B cell (primary cell): ENCODE results near the gene SLN. TPM values are rescaled to one million over a fixed set of nuclear protein-coding genes. Genes with fewer than 3 reads are reported as not detected.

Experiments used
- ATAC-seq: fragments of 200-7000 bp; cut with Tn5 transposase; one replicate; pipeline ENCODE4 v1.10.0; 2021; ENCODE audit warnings: low read depth, mild to moderate bottlenecking, moderate number of reproducible peaks, moderate library complexity
- CTCF ChIA-PET: fragments of 350-600 bp; sonication (Branson Sonifier 250); formaldehyde crosslinking; loops from one replicate; lab custom pipeline; 2021; ENCODE audit warnings: antibody characterized with exemption, inconsistent platforms; lab: Charles Lee
- POLR2A ChIA-PET: fragments of 350-600 bp; sonication (Branson Sonifier 250); formaldehyde crosslinking; loops from one replicate; lab custom pipeline; 2021; ENCODE audit warnings: antibody characterized with exemption; lab: Charles Lee
- DNase-seq: peaks from one replicate; pipeline ENCODE4 v3.0.0; 2013
- H2AFZ ChIP-seq: 2 replicates; pipeline ENCODE4 v1.6.1; 2012; ENCODE audit warnings: mild to moderate bottlenecking, low read depth, low read length; ENCODE audit not compliant: insufficient read depth, poor library complexity, severe bottlenecking
- H3K27ac ChIP-seq, 2 donors: 1 replicate in 1 of 2; 2 replicates in 1 of 2; pipeline ENCODE4 v1.5.1; 2012 to 2013; ENCODE audit warnings: low read length in 2 of 2, mild to moderate bottlenecking in 2 of 2, moderate library complexity in 1 of 2
- H3K27me3 ChIP-seq, 4 experiments: fragments of 200-600 bp in 1 of 4; sonication (generic) in 1 of 4; replicated peaks in 1 of 4; 1 replicate in 2 of 4; 2 replicates in 2 of 4; pipeline versions ENCODE4 v1.6.1 to v1.7.0; 2013 to 2016; ENCODE audit warnings: low read length in 3 of 4, mild to moderate bottlenecking in 2 of 4, mixed read lengths in 1 of 4, moderate library complexity in 1 of 4; ENCODE audit not compliant: insufficient read depth in 4 of 4, control insufficient read depth in 3 of 4; ENCODE audit errors: control extremely low read depth in 1 of 4
- H3K36me3 ChIP-seq, 2 experiments: replicated peaks in 1 of 2; 1 replicate in 1 of 2; 2 replicates in 1 of 2; pipeline versions ENCODE4 v1.6.1 to v1.7.1; 2013; ENCODE audit warnings: low read length in 1 of 2; ENCODE audit not compliant: insufficient read depth in 2 of 2, control insufficient read depth in 1 of 2; ENCODE audit errors: control extremely low read depth in 1 of 2, extremely low read depth in 1 of 2
- H3K4me1 ChIP-seq, 2 donors: fragments of 200-600 bp in 1 of 2; sonication (generic) in 1 of 2; 1 replicate in 1 of 2; 2 replicates in 1 of 2; pipeline versions ENCODE4 v1.5.1 to v1.6.1; 2013 to 2017; ENCODE audit warnings: low read length in 2 of 2; ENCODE audit not compliant: control insufficient read depth in 2 of 2, insufficient read depth in 2 of 2
- H3K4me2 ChIP-seq: replicated peaks from 2 replicates; pipeline ENCODE3; 2012; ENCODE audit warnings: mild to moderate bottlenecking, low read depth, low read length; ENCODE audit not compliant: poor library complexity, severe bottlenecking
- H3K4me3 ChIP-seq, 5 experiments: fragments of 200-600 bp in 1 of 5; sonication (generic) in 1 of 5; 1 replicate in 3 of 5; 2 replicates in 2 of 5; pipeline versions ENCODE4 v1.5.1 to v1.7.0; 2011 to 2016; ENCODE audit warnings: low read length in 4 of 5, mild to moderate bottlenecking in 4 of 5, low read depth in 2 of 5, control low read depth in 1 of 5, moderate library complexity in 1 of 5; ENCODE audit not compliant: insufficient read depth in 1 of 5; ENCODE audit errors: control extremely low read depth in 1 of 5, extremely low read depth in 1 of 5
- H3K79me2 ChIP-seq: fragments of 200-600 bp; sonication (generic); one replicate; pipeline ENCODE4 v1.6.0; 2016; ENCODE audit warnings: low read length; ENCODE audit not compliant: control insufficient read depth, insufficient read depth
- H3K9ac ChIP-seq: fragments of 200-600 bp; sonication (generic); 2 replicates; pipeline ENCODE4 v1.6.1; 2017; ENCODE audit warnings: mild to moderate bottlenecking, low read length, moderate library complexity
- H3K9me3 ChIP-seq, 3 donors: one replicate each; pipeline versions ENCODE4 v1.6.1 to v1.7.1; 2013; ENCODE audit warnings: low read length in 2 of 3; ENCODE audit not compliant: control insufficient read depth in 2 of 3, insufficient read depth in 1 of 3; ENCODE audit errors: control extremely low read depth in 1 of 3
- H4K20me1 ChIP-seq: 2 replicates; pipeline ENCODE4 v1.6.0; 2012; ENCODE audit warnings: mild to moderate bottlenecking, low read length; ENCODE audit not compliant: insufficient read depth, control insufficient read depth, poor library complexity, severe bottlenecking
- H3K27ac Mint-ChIP-seq: one replicate; pipeline ENCODE4 v1.8.0; 2021; ENCODE audit warnings: mixed read lengths
- H3K27me3 Mint-ChIP-seq: one replicate; pipeline ENCODE4 v1.8.0; 2021; ENCODE audit warnings: mixed read lengths
- H3K4me1 Mint-ChIP-seq: one replicate; pipeline ENCODE4 v1.8.0; 2021; ENCODE audit warnings: mixed read lengths
- H3K4me3 Mint-ChIP-seq: one replicate; pipeline ENCODE4 v1.8.0; 2021; ENCODE audit warnings: mixed read lengths
- H3K9me3 Mint-ChIP-seq: one replicate; pipeline ENCODE4 v1.8.0; 2022; ENCODE audit warnings: mixed read lengths; ENCODE audit not compliant: insufficient read depth
- CTCF ChIP-seq: fragments of 200-600 bp; IDR thresholded peaks from one replicate; pipeline ENCODE4 v1.8.0; 2022; ENCODE audit warnings: antibody characterized with exemption, mild to moderate bottlenecking
- EZH2 ChIP-seq: IDR thresholded peaks from 2 replicates; pipeline ENCODE4 v1.6.1; 2012; ENCODE audit warnings: borderline replicate concordance, low read depth, mild to moderate bottlenecking, moderate library complexity, low read length; ENCODE audit not compliant: insufficient read depth, poor library complexity, severe bottlenecking
- WGBS: methylation state at CpG from one replicate; pipeline ENCODE4 v1.1.5; 2013; ENCODE audit warnings: missing lambda C conversion rate; ENCODE audit not compliant: insufficient coverage; 5-methylcytosine and 5-hydroxymethylcytosine counted together
- intact Hi-C: fragments of 100-400 bp; cut with micrococcal nuclease; formaldehyde crosslinking; loops from one replicate; pipeline ENCODE4 v1.10.0; 2022
- polyA plus RNA-seq: library from polyadenylated mRNA; depleted of rRNA; stranded (reverse); fragments of >200 nt; gene quantifications from 2 replicates; pipeline ENCODE4 v1.2.3, GENCODE V29; 2012
- total RNA-seq, 2 donors: library from RNA; stranded (reverse); fragments of 120-200 nt in 1 of 2; gene quantifications; 1 replicate in 1 of 2; 2 replicates in 1 of 2; pipeline versions ENCODE4 v1.2.3 to v1.2.4, GENCODE V29; 2013 to 2022

The SLN gene
- total and polyA plus RNA-seq, 2 donors (not counting 1 experiment from before 2014, with no cell fraction given) = not detected

DNA sequence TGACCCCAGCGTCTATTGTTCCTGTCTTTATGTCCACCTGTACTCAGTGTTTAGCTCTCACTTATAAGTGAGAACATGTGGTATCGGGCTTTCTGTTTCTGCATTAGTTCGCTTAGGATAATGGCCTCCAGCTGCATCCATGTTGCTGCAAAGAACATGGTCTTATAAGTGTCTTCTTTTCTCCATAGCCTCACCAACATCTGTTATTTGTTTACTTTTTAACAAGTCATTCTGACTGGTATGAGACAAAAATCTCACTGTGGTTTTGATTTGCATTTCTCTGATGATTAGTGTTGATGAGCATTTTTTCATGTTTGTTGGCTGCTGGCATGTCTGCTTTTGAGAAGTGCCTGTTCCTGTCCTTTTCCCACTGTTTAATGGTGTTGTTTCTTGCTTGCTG lies 21.7 kb upstream of the SLN start:
- H3K27ac Mint-ChIP-seq = no peak overlapping the region

GRCh38 chr11:107732689-107733051 lies 20.8 kb upstream of the SLN start:
- intact Hi-C loops = no loop called here
- H3K9me3 Mint-ChIP-seq = no peaks in the 10 kb centered on the region
- H3K36me3 ChIP-seq = no peaks in the 10 kb centered on the region
- ChIA-PET CTCF (no interaction called here), POLR2A (no interaction called here)
- no peak overlapping the region for H3K27ac ChIP-seq
- H3K9me3 ChIP-seq = no peaks in the 10 kb centered on the region
- no peaks in the 10 kb centered on the region for H3K79me2 ChIP-seq
- no peak for TF ChIP-seq EZH2
- DNase-seq (no peak), ATAC-seq (no peak)
- peaks cover 37% of the 10 kb centered on the region for H3K27me3 Mint-ChIP-seq
- H2AFZ ChIP-seq = no peak overlapping the region
- H3K27me3 ChIP-seq = peaks cover 0 to 5% (median 1%) of the 10 kb centered on the region in 4 experiments
- no peak overlapping the region for H3K4me2 ChIP-seq
- no peak overlapping the region for H3K4me3 Mint-ChIP-seq
- no peak overlapping the region for H3K27ac Mint-ChIP-seq
- no peak overlapping the region for H3K4me3 ChIP-seq
- no peaks in the 10 kb centered on the region for H4K20me1 ChIP-seq
- H3K4me1 Mint-ChIP-seq = no peaks in the 10 kb centered on the region
- no peaks in the 10 kb centered on the region for H3K4me1 ChIP-seq
- 92% methylated on average over 6 of the region's 10 CpGs for WGBS
- no peak overlapping the region for H3K9ac ChIP-seq

More for the DNA sequence above, 21.7 kb upstream of the SLN start:
- intact Hi-C loops = no loop called here
- Histone ChIP-seq H3K9me3 (no peaks in the 10 kb centered on the region), H3K4me3 (no peak overlapping the region), H2AFZ (no peak overlapping the region), H3K27me3 (peaks cover 0 to 5% (median 1%) of the 10 kb centered on the region in 4 experiments), H3K4me1 (no peaks in the 10 kb centered on the region), H3K27ac (no peak overlapping the region), H4K20me1 (no peaks in the 10 kb centered on the region), H3K9ac (no peak overlapping the region), H3K79me2 (no peaks in the 10 kb centered on the region), H3K4me2 (no peak overlapping the region), H3K36me3 (no peaks in the 10 kb centered on the region)
- H3K4me1 Mint-ChIP-seq = no peaks in the 10 kb centered on the region
- DNase-seq (no peak), ATAC-seq (no peak)
- ChIA-PET POLR2A (no interaction called here), CTCF (no interaction called here)
- peaks cover 36% of the 10 kb centered on the region for H3K27me3 Mint-ChIP-seq
- no peak overlapping the region for H3K4me3 Mint-ChIP-seq
- 100% methylated on average over 2 of the region's 3 CpGs for WGBS
- H3K9me3 Mint-ChIP-seq = no peaks in the 10 kb centered on the region
- TF ChIP-seq CTCF = no peak
- no peak for TF ChIP-seq EZH2
